GM12864 (cell line): ENCODE results near the gene RAB24.
"Not testable (repeated sequence)": the region's sequence is repeated elsewhere in the genome, so short reads cannot be mapped to it uniquely, and the experiment has no call there.

Source experiments
- DNase-seq: peaks from one replicate; pipeline ENCODE4 v3.0.0-alpha.2; 2011; ENCODE audit warnings: low read depth
- H3K4me3 ChIP-seq: 2 replicates; pipeline ENCODE4 v1.5.1; 2011; ENCODE audit warnings: mild to moderate bottlenecking, low read depth, low read length, control low read depth
- CTCF ChIP-seq: IDR thresholded peaks from 2 replicates; pipeline ENCODE4 v1.5.1; 2011; ENCODE audit warnings: low read depth, mild to moderate bottlenecking, moderate library complexity, low read length, control low read depth, inconsistent platforms; ENCODE audit errors: missing control alignments

The RAB24 gene

DNA sequence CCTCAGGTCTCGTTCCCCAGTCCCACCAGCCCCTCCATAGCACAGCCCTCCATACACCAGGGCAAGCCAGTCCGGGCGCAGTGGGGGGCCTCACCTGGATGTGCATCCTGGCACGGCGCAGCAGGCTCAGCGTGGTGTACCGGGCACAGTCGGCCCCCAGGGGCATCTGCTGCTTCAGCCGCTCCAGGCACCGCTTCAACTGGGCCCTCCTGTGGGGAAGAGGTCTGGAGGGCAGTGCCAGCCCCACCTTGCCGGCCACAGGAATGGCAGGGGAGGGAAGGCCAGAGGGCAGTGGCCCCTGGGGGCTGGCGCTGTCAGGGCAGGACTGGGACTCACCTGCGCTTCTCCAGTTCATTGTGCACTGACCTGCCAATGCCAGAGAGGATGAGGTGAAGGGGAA lies 6.8 kb upstream of the RAB24 start:
- no peak for TF ChIP-seq CTCF
- H3K4me3 ChIP-seq: peak overlapping the region; percentile 77
- no peak for DNase-seq

GRCh38 chr5:177309351-177310191 lies 6.1 kb upstream of the RAB24 start:
- no peak overlapping the region for H3K4me3 ChIP-seq
- peak; percentile 94 for TF ChIP-seq CTCF
- DNase-seq: no peak

- TF ChIP-seq CTCF: no peak
- DNase-seq: no peak
- H3K4me3 ChIP-seq: no peak overlapping the region
These were observed 5.2 kb upstream of the RAB24 start for GRCh38 chr5:177308740-177309139.

- TF ChIP-seq CTCF: no peak
- DNase-seq: no peak
- H3K4me3 ChIP-seq: no peak overlapping the region
These were observed 4.2 kb upstream of the RAB24 start for GRCh38 chr5:177307544-177308363.

DNA sequence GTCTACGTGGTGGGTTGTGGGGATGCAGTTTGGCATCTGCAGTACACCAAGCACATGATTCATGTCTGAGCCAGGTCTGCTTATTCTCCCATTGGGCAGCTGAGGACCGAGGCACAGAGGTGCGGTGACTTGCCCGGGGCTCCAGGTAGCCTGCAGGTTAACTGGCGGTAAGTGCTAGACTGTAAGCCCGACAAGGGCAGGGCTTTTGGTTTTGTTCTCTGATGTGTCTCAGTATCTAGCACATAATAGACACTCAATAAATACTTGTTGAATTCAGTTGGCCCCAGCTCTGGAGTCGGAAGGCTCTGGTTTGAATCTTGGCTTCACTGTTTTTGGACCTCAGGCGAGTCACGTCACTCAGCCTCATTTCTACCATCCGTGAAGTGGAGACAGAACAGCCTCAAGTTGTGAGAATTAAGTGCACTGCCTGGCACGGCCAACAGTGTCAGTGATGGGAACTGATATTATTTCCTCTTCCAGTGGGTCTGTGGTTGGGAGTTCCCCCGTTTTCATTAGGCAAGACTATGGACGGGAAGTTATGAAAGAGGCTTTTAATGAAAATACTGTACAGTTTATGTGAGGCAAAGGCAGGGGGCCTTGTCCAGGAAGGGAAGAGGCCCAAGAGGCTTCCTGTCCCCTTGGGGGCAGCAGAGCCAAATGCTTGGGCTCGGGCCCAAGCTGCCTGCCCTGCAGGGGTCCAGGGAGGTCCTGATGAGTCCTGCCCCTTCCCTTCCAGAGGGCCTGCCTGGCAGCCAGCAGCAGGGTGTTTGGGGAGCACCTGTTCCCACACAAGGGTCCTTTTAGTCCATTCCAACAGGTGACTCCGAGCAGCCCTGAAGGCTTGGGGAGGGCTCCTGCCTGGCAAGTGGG lies 3.4 kb upstream of the RAB24 start:
- no peak for DNase-seq
- TF ChIP-seq CTCF: peak; percentile 7

DNA sequence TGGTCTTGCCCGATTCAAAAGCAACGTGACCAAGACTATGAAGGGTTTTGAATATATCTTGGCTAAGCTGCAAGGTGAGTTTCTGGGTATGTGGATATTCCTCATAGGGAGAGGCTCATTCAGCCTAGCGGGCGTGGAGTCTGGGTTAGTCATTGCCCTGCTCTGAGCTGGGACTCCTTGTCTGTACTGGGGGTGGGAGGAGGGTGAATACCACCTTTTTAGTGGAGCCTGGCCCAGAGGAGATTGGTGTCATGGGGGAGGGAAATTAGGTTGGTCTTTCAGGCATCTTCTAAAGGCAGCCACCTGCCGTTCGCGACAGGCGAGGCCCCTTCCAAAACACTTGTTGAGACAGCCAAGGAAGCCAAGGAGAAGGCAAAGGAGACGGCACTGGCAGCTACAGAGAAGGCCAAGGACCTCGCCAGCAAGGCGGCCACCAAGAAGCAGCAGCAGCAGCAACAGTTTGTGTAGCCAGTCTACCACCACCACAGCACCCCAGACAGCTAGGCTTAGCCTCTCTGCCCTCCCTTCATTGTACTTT lies 2.7 kb upstream of the RAB24 start:
- H3K4me3 ChIP-seq: not testable (repeated sequence)

More for the DNA sequence above, 3.4 kb upstream of the RAB24 start:
- no peak overlapping the region for H3K4me3 ChIP-seq

More for the DNA sequence above, 2.7 kb upstream of the RAB24 start:
- not testable (repeated sequence) for DNase-seq
